HCT116 (cell line): ENCODE data around the gene FRAS1. TPM values are rescaled to one million over a fixed set of nuclear protein-coding genes. Genes with fewer than 3 reads are reported as not detected.

ENCODE experiments used
- ATAC-seq: fragments of 200-7000 bp; cut with Tn5 transposase; 2 replicates; pipeline ENCODE4 v1.9.1; 2020; ENCODE audit warnings: mild to moderate bottlenecking, moderate library complexity
- BruUV-seq: library from RNA; stranded (reverse); fragments of 400-500 nt; replicated peaks from 2 replicates; lab custom pipeline; 2021; lab: Mats Ljungman, UMichigan
- CTCF ChIA-PET: fragments of 300-600 bp; sonication (Branson Sonifier 250); formaldehyde crosslinking; loops from one replicate; lab custom pipeline; 2021; ENCODE audit warnings: antibody characterized with exemption; lab: Charles Lee
- POLR2A ChIA-PET: fragments of 300-600, 350-600 bp; sonication (Branson Sonifier 250); formaldehyde crosslinking; loops from one replicate; lab custom pipeline; 2021; ENCODE audit warnings: antibody characterized with exemption; lab: Charles Lee
- RAD21 ChIA-PET, 2 experiments: fragments of 300-600 bp; sonication (Branson Sonifier 250); formaldehyde crosslinking; loops; one replicate each; lab custom pipeline; 2023; ENCODE audit warnings: low total read pairs in 2 of 2; ENCODE audit not compliant: uncharacterized antibody in 2 of 2, unreplicated experiment in 2 of 2, low non-redundant PET in 1 of 2; lab: Charles Lee
- DNase-seq: peaks from one replicate; pipeline ENCODE4 v3.0.0-alpha.2; 2010; ENCODE audit warnings: low read depth, low spot score
- H2AFZ ChIP-seq: fragments of 200-600 bp; shearing (Covaris generic), sonication (generic); 2 replicates; pipeline ENCODE4 v1.6.1; 2017; ENCODE audit warnings: low read depth, mixed run types, mixed read lengths, antibody characterized with exemption, low read length; ENCODE audit not compliant: poor library complexity, severe bottlenecking
- H3K27ac ChIP-seq: 2 replicates; pipeline ENCODE4 v1.5.1; 2012; ENCODE audit warnings: low read depth, low read length
- H3K27me3 ChIP-seq: fragments of 200-600 bp; sonication (generic); 2 replicates; pipeline ENCODE4 v1.6.1; 2016; ENCODE audit warnings: mixed run types, low read length, mixed read lengths; ENCODE audit not compliant: insufficient read depth
- H3K36me3 ChIP-seq, 2 experiments: fragments of 200-500 bp in 1 of 2; fragments of 200-600 bp in 1 of 2; sonication (Bioruptor generic) in 1 of 2; sonication (generic) in 1 of 2; 2 replicates each; pipeline versions ENCODE4 v1.5.1 to v1.6.1; 2014 to 2016; ENCODE audit warnings: low read length in 2 of 2, inconsistent platforms in 1 of 2, mixed read lengths in 1 of 2, mixed run types in 1 of 2; ENCODE audit not compliant: insufficient read depth in 2 of 2, control insufficient read depth in 1 of 2
- H3K4me1 ChIP-seq, 2 experiments: fragments of 200-600 bp in 1 of 2; sonication (generic) in 1 of 2; 2 replicates each; pipeline versions ENCODE4 v1.5.1 to v1.6.1; 2012 to 2017; ENCODE audit warnings: low read length in 2 of 2, inconsistent platforms in 1 of 2, mild to moderate bottlenecking in 1 of 2, mixed read lengths in 1 of 2, mixed run types in 1 of 2, moderate library complexity in 1 of 2; ENCODE audit not compliant: insufficient read depth in 2 of 2, control insufficient read depth in 1 of 2
- H3K4me2 ChIP-seq: fragments of 200-600 bp; sonication (generic); 2 replicates; pipeline ENCODE4 v1.6.1; 2017; ENCODE audit warnings: mixed run types, low read length, mixed read lengths
- H3K4me3 ChIP-seq, 2 experiments: fragments of 200-600 bp in 1 of 2; sonication (generic) in 1 of 2; replicated peaks in 1 of 2; 2 replicates each; pipeline ENCODE4 v1.5.1; 2011 to 2016; ENCODE audit warnings: low read length in 2 of 2, control low read depth in 1 of 2, low read depth in 1 of 2, mild to moderate bottlenecking in 1 of 2, mixed read lengths in 1 of 2, mixed run types in 1 of 2
- H3K79me2 ChIP-seq: fragments of 200-600 bp; sonication (generic); 2 replicates; pipeline ENCODE4 v1.6.1; 2017; ENCODE audit warnings: mild to moderate bottlenecking, mixed run types, low read length, moderate library complexity, mixed read lengths; ENCODE audit not compliant: insufficient read depth
- H3K9ac ChIP-seq: fragments of 200-600 bp; sonication (generic); 2 replicates; pipeline ENCODE4 v1.6.1; 2016; ENCODE audit warnings: low read length, mixed read lengths
- H3K9me2 ChIP-seq: fragments of 200-600 bp; sonication (generic), shearing (Covaris generic); 2 replicates; pipeline ENCODE4 v1.6.1; 2017; ENCODE audit warnings: mixed run types, mild to moderate bottlenecking, moderate library complexity; ENCODE audit not compliant: insufficient read depth
- H3K9me3 ChIP-seq, 2 experiments: fragments of 200-500 bp in 1 of 2; fragments of 200-600 bp in 1 of 2; sonication (Bioruptor generic) in 1 of 2; sonication (generic) in 1 of 2; 2 replicates each; pipeline ENCODE4 v1.6.1; 2014 to 2017; ENCODE audit warnings: low read length in 2 of 2, mixed read lengths in 2 of 2, inconsistent platforms in 1 of 2, low read depth in 1 of 2, mild to moderate bottlenecking in 1 of 2, mixed run types in 1 of 2, moderate library complexity in 1 of 2; ENCODE audit not compliant: control insufficient read depth in 1 of 2, insufficient read depth in 1 of 2
- H4K20me1 ChIP-seq: fragments of 200-600 bp; sonication (generic), shearing (Covaris generic); 2 replicates; pipeline ENCODE4 v1.6.1; 2017; ENCODE audit warnings: mixed run types, mild to moderate bottlenecking, moderate library complexity; ENCODE audit not compliant: insufficient read depth
- ATF3 ChIP-seq: IDR thresholded peaks from 2 replicates; pipeline ENCODE4 v1.6.1; 2012
- CTCF ChIP-seq, 3 experiments: fragments of 200-600 bp in 1 of 3; sonication (generic) in 1 of 3; IDR thresholded peaks in 2 of 3; conservative IDR thresholded peaks in 1 of 3; 2 replicates each; pipeline ENCODE4 v1.5.1; 2012 to 2017; ENCODE audit warnings: low read depth in 2 of 3, low read length in 2 of 3, antibody characterized with exemption in 1 of 3, borderline replicate concordance in 1 of 3, control low read depth in 1 of 3, mild to moderate bottlenecking in 1 of 3, mixed read lengths in 1 of 3, mixed run types in 1 of 3, moderate library complexity in 1 of 3; ENCODE audit not compliant: insufficient read depth in 1 of 3
- EGR1 ChIP-seq: IDR thresholded peaks from 2 replicates; pipeline ENCODE4 v1.6.1; 2012; ENCODE audit warnings: low read depth
- FOSL1 ChIP-seq: IDR thresholded peaks from 2 replicates; pipeline ENCODE4 v1.6.1; 2012; ENCODE audit warnings: low read depth
- JUND ChIP-seq: IDR thresholded peaks from 2 replicates; pipeline ENCODE4 v1.6.1; 2012
- POLR2A ChIP-seq: IDR thresholded peaks from 2 replicates; pipeline ENCODE4 v1.7.0; 2011; ENCODE audit warnings: borderline replicate concordance; ENCODE audit not compliant: insufficient read depth, insufficient read length; ENCODE audit errors: extremely low read depth
- RAD21 ChIP-seq: IDR thresholded peaks from 2 replicates; pipeline ENCODE4 v1.6.1; 2012; ENCODE audit warnings: low read depth, mild to moderate bottlenecking
- REST ChIP-seq: IDR thresholded peaks from 2 replicates; pipeline ENCODE4 v1.6.1; 2012; ENCODE audit warnings: low read depth
- SIN3A ChIP-seq: IDR thresholded peaks from 2 replicates; pipeline ENCODE4 v1.6.1; 2012; ENCODE audit warnings: low read depth
- SP1 ChIP-seq: IDR thresholded peaks from 2 replicates; pipeline ENCODE4 v1.6.1; 2012; ENCODE audit warnings: low read depth
- SRF ChIP-seq: IDR thresholded peaks from 2 replicates; pipeline ENCODE4 v1.6.1; 2012; ENCODE audit warnings: low read depth
- ZFX ChIP-seq: fragments of 450-650 bp; IDR thresholded peaks from 2 replicates; pipeline ENCODE4 v1.6.1; 2017
- intact Hi-C: fragments of 100-400 bp; cut with micrococcal nuclease; formaldehyde crosslinking; loops from 2 replicates; pipeline ENCODE4 v1.10.0; 2022
- total RNA-seq: library from RNA; stranded (reverse); gene quantifications from one replicate; pipeline ENCODE4 v1.2.1, GENCODE V29; 2021; ENCODE audit not compliant: unreplicated experiment

The FRAS1 gene
- total RNA-seq, 1 experiment from 2014 or later, result 33.5 TPM

GRCh38 chr4:78571804-78572203 lies 514.7 kb downstream of the FRAS1 start:
- H3K4me2 ChIP-seq, result no peak overlapping the region
- intact Hi-C loops, result no loop called here
- no peak for ATAC-seq
- H3K9me3 ChIP-seq, result no peaks in the 10 kb centered on the region
- ChIA-PET RAD21 (no interaction called here), POLR2A (no interaction called here), CTCF (no interaction called here)
- H3K36me3 ChIP-seq, result peaks cover 0 to 48% of the 10 kb centered on the region in 2 experiments; a peak in 2 of 4 replicates
- no peaks in the 10 kb centered on the region for H3K27me3 ChIP-seq
- BruUV-seq, result no TSS peak
- no peaks in the 10 kb centered on the region for H4K20me1 ChIP-seq
- no peaks in the 10 kb centered on the region for H3K9me2 ChIP-seq
- no peak overlapping the region for H3K4me3 ChIP-seq
- no peak overlapping the region for H3K27ac ChIP-seq
- H3K4me1 ChIP-seq, result peaks cover 40 to 41% of the 10 kb centered on the region in 2 experiments
- H2AFZ ChIP-seq, result no peak overlapping the region
- no peak for DNase-seq
- peaks cover 72% of the 10 kb centered on the region for H3K79me2 ChIP-seq
- no peak overlapping the region for H3K9ac ChIP-seq
- no peak for TF ChIP-seq ATF3
- TF ChIP-seq FOSL1, result no peak
- TF ChIP-seq RAD21, result no peak
- TF ChIP-seq CTCF (IDR thresholded peaks at IDR 0.05 in 2 of 3, conservative IDR thresholded peaks at IDR 0.05 in 1 of 3; ENCODE audit: borderline replicate concordance in 1 of 3, insufficient read depth in 1 of 3, low read depth in 2 of 3, low read length in 2 of 3), result no peak
- TF ChIP-seq SRF, result no peak

GRCh38 chr4:78578674-78579425 lies 521.7 kb downstream of the FRAS1 start:
- TF ChIP-seq SP1, result no peak
- no peak for TF ChIP-seq JUND
- TF ChIP-seq ZFX, result no peak
- TF ChIP-seq SIN3A, result no peak
- no peak for TF ChIP-seq POLR2A
- no peak for TF ChIP-seq RAD21
- TF ChIP-seq REST, result no peak
- no peak for TF ChIP-seq EGR1
- TF ChIP-seq SRF, result no peak
- ATAC-seq (no peak), DNase-seq (no peak)
- Histone ChIP-seq H3K27ac (no peak overlapping the region), H3K4me3 (no peak overlapping the region), H2AFZ (no peak overlapping the region), H3K79me2 (peaks cover 14% of the 10 kb centered on the region), H4K20me1 (no peaks in the 10 kb centered on the region), H3K27me3 (no peaks in the 10 kb centered on the region), H3K9me2 (no peaks in the 10 kb centered on the region), H3K9ac (no peak overlapping the region), H3K36me3 (peaks cover 2 to 42% of the 10 kb centered on the region in 2 experiments), H3K4me1 (no peaks in the 10 kb centered on the region), H3K4me2 (no peak overlapping the region), H3K9me3 (no peaks in the 10 kb centered on the region)
- ChIA-PET CTCF (no interaction called here), RAD21 (no interaction called here), POLR2A (no interaction called here)
- intact Hi-C loops, result no loop called here
- BruUV-seq, result no TSS peak
